Neuronal stem cell (in vitro differentiated cells): ENCODE measurements around the gene TRUB1.

Experiments
- DNase-seq: peaks from one replicate; pipeline ENCODE4 v3.0.0-alpha.2; 2013; ENCODE audit warnings: low spot score
- H2AFZ ChIP-seq: one replicate; pipeline ENCODE4 v1.6.1; 2013; ENCODE audit warnings: mild to moderate bottlenecking, low read length, inconsistent platforms
- H2AK5ac ChIP-seq: 2 replicates; pipeline ENCODE4 v1.6.1; 2013; ENCODE audit warnings: low read depth, mild to moderate bottlenecking, inconsistent platforms, low read length, moderate library complexity, mixed read lengths
- H2BK120ac ChIP-seq: 2 replicates; pipeline ENCODE4 v1.6.1; 2013; ENCODE audit warnings: low read depth, mild to moderate bottlenecking, inconsistent platforms, low read length, moderate library complexity, mixed read lengths
- H2BK12ac ChIP-seq: one replicate; pipeline ENCODE4 v1.6.1; 2013; ENCODE audit warnings: low read length, inconsistent platforms
- H2BK15ac ChIP-seq: 2 replicates; pipeline ENCODE4 v1.6.1; 2013; ENCODE audit warnings: mild to moderate bottlenecking, low read length, inconsistent platforms, mixed read lengths
- H2BK5ac ChIP-seq: one replicate; pipeline ENCODE4 v1.6.1; 2013; ENCODE audit warnings: inconsistent platforms, mild to moderate bottlenecking, low read length, moderate library complexity
- H3K14ac ChIP-seq: one replicate; pipeline ENCODE4 v1.6.1; 2013; ENCODE audit warnings: low read length, inconsistent platforms
- H3K18ac ChIP-seq: 2 replicates; pipeline ENCODE4 v1.6.1; 2013; ENCODE audit warnings: low read length, inconsistent platforms
- H3K23ac ChIP-seq: 2 replicates; pipeline ENCODE4 v1.6.1; 2013; ENCODE audit warnings: low read depth, mild to moderate bottlenecking, mixed read lengths, low read length, inconsistent platforms; ENCODE audit not compliant: poor library complexity
- H3K27ac ChIP-seq: replicated peaks from 3 replicates; pipeline ENCODE4 v1.5.1; 2013; ENCODE audit warnings: low read length, inconsistent platforms
- H3K27me3 ChIP-seq, 3 experiments: 2 replicates each; pipeline ENCODE4 v1.6.1; 2013; ENCODE audit warnings: low read length in 3 of 3, mild to moderate bottlenecking in 2 of 3, inconsistent platforms in 1 of 3, low read depth in 1 of 3, mixed read lengths in 1 of 3, moderate library complexity in 1 of 3; ENCODE audit not compliant: control insufficient read depth in 3 of 3, insufficient read depth in 3 of 3
- H3K36me3 ChIP-seq, 2 donors: replicated peaks in 1 of 2; 2 replicates each; pipeline ENCODE4 v1.6.1; 2013; ENCODE audit warnings: low read length in 2 of 2; ENCODE audit not compliant: control insufficient read depth in 2 of 2, insufficient read depth in 2 of 2
- H3K4ac ChIP-seq: 2 replicates; pipeline ENCODE4 v1.6.1; 2013; ENCODE audit warnings: inconsistent platforms, mild to moderate bottlenecking, low read length, moderate library complexity
- H3K4me1 ChIP-seq, 2 donors: 1 replicate in 1 of 2; 2 replicates in 1 of 2; pipeline ENCODE4 v1.6.1; 2013; ENCODE audit warnings: low read length in 2 of 2, low read depth in 1 of 2; ENCODE audit not compliant: control insufficient read depth in 2 of 2, insufficient read depth in 1 of 2
- H3K4me2 ChIP-seq: one replicate; pipeline ENCODE4 v1.6.1; 2013; ENCODE audit warnings: mild to moderate bottlenecking, low read length, inconsistent platforms; ENCODE audit not compliant: insufficient read depth, poor library complexity, severe bottlenecking
- H3K4me3 ChIP-seq, 2 donors: 2 replicates each; pipeline ENCODE4 v1.5.1; 2013; ENCODE audit warnings: low read length in 2 of 2, mild to moderate bottlenecking in 2 of 2, inconsistent platforms in 1 of 2, moderate library complexity in 1 of 2
- H3K79me1 ChIP-seq: one replicate; pipeline ENCODE4 v1.6.1; 2013; ENCODE audit warnings: low read depth, mild to moderate bottlenecking, inconsistent platforms, low read length, moderate library complexity
- H3K9ac ChIP-seq: one replicate; pipeline ENCODE4 v1.6.1; 2013; ENCODE audit warnings: mild to moderate bottlenecking, low read depth, low read length, inconsistent platforms; ENCODE audit not compliant: poor library complexity
- H3K9me3 ChIP-seq, 2 donors: replicated peaks in 1 of 2; 2 replicates each; pipeline versions ENCODE3 to v1.6.1; 2013; ENCODE audit warnings: low read length in 2 of 2, mild to moderate bottlenecking in 2 of 2, inconsistent platforms in 1 of 2, low read depth in 1 of 2, mixed read lengths in 1 of 2, moderate library complexity in 1 of 2; ENCODE audit not compliant: control insufficient read depth in 2 of 2, insufficient read depth in 1 of 2
- H4K8ac ChIP-seq: one replicate; pipeline ENCODE4 v1.6.1; 2013; ENCODE audit warnings: low read depth, mild to moderate bottlenecking, inconsistent platforms, low read length, moderate library complexity
- H4K91ac ChIP-seq: one replicate; pipeline ENCODE4 v1.6.1; 2013; ENCODE audit warnings: low read length, low read depth, mild to moderate bottlenecking, inconsistent platforms; ENCODE audit not compliant: poor library complexity
- WGBS, 2 donors: extraction: QIAGEN DNeasy Blood & Tissue Kit; methylation state at CpG; one replicate each; pipeline ENCODE4 v1.1.7; 2013; ENCODE audit warnings: missing lambda C conversion rate in 2 of 2, mixed read lengths in 1 of 2; ENCODE audit not compliant: insufficient read length in 2 of 2, insufficient replicate concordance in 1 of 2; ENCODE audit errors: extremely low coverage in 2 of 2; 5-methylcytosine and 5-hydroxymethylcytosine counted together

Gene TRUB1

GRCh38 chr10:114990586-114990985 is 52.6 kb downstream of the TRUB1 start:
- Histone ChIP-seq H3K27ac (no peak overlapping the region), H2AK5ac (no peak overlapping the region), H3K4ac (no peak overlapping the region), H4K91ac (no peak overlapping the region), H3K79me1 (no peaks in the 10 kb centered on the region), H3K4me2 (no peak overlapping the region), H4K8ac (no peak overlapping the region), H3K4me1 (peaks cover 0 to 2% of the 10 kb centered on the region in 2 donors), H3K27me3 (no peaks in the 10 kb centered on the region), H3K23ac (no peak overlapping the region), H2BK5ac (no peak overlapping the region), H2BK12ac (no peak overlapping the region), H2AFZ (no peak overlapping the region), H3K14ac (no peak overlapping the region), H3K9ac (no peak overlapping the region), H3K4me3 (no peak overlapping the region), H2BK120ac (no peak overlapping the region), H3K18ac (no peak overlapping the region), H3K9me3 (peaks cover 0 to 8% of the 10 kb centered on the region in 2 donors), H2BK15ac (no peak overlapping the region), H3K36me3 (no peaks in the 10 kb centered on the region)
- no CpG with 5 or more reads among the region's 3 CpGs for WGBS, 2 donors
- DNase-seq: no peak

- no peak overlapping the region for H3K4me2 ChIP-seq
- no peak overlapping the region for H4K91ac ChIP-seq
- H2AK5ac ChIP-seq: no peak overlapping the region
- no peak overlapping the region for H3K18ac ChIP-seq
- peaks cover 0 to 8% of the 10 kb centered on the region in 2 donors for H3K9me3 ChIP-seq
- no peak overlapping the region for H3K14ac ChIP-seq
- peaks cover 0 to 2% of the 10 kb centered on the region in 2 donors for H3K4me1 ChIP-seq
- 100% methylated on average over 2 of the region's 4 CpGs; no CpG with 5 or more reads in 1 of the 2 donors for WGBS, 2 donors
- no peak overlapping the region for H2BK15ac ChIP-seq
- H3K36me3 ChIP-seq: no peaks in the 10 kb centered on the region
- H3K23ac ChIP-seq: no peak overlapping the region
- no peak overlapping the region for H3K4me3 ChIP-seq
- no peak overlapping the region for H2BK120ac ChIP-seq
- H4K8ac ChIP-seq: no peak overlapping the region
- no peak overlapping the region for H3K4ac ChIP-seq
- no peak overlapping the region for H3K27ac ChIP-seq
- no peaks in the 10 kb centered on the region for H3K79me1 ChIP-seq
- no peak for DNase-seq
- no peak overlapping the region for H2BK12ac ChIP-seq
- no peak overlapping the region for H2BK5ac ChIP-seq
- no peak overlapping the region for H2AFZ ChIP-seq
- no peak overlapping the region for H3K9ac ChIP-seq
- H3K27me3 ChIP-seq: no peaks in the 10 kb centered on the region
Measured at GRCh38 chr10:114990991-114991390, 53.0 kb downstream of the TRUB1 start.

GRCh38 chr10:114992189-114992775 is 54.3 kb downstream of the TRUB1 start:
- no peak overlapping the region for H3K23ac ChIP-seq

DNA sequence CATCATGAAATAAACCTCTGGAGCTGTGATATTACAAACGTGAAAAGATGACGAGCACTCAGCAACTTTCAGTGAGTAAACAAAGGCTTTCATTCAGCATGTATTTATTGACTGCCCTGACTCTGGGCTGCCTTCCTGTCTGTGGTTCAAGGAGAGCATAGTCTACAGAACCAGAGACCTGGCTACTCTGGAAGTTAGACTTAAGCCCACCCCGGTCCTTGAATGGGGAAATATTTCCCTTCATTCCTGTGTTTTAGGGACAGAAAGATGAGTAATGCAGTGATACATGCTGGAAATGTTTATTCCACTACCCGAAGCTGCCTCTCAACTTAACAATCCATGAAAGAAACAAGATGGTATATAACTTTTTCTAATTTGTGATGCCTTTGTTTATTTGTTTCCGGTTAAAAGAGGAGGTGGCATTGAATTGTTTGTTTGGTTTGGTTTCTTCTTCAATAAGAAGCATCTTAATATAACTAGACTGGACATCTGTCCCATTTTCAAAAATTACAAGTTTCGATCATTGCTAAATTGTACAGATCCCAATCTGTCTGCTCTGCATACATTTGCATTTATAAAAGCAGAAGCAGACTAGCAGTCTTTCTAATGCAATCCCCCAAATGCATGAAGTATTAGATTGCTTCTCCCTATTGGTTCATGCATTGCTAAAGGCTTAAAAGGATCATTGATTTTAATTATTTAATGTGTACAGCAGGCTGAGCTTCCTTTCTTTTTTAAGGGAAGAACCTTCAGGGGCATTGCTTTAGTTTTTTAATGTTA is 57.7 kb downstream of the TRUB1 start:
- Histone ChIP-seq H3K79me1 (no peaks in the 10 kb centered on the region), H2BK5ac (no peak overlapping the region), H4K91ac (no peak overlapping the region), H2BK15ac (no peak overlapping the region), H2AK5ac (no peak overlapping the region), H3K18ac (no peak overlapping the region), H3K27me3 (no peaks in the 10 kb centered on the region), H2AFZ (no peak overlapping the region), H3K14ac (no peak overlapping the region), H3K27ac (no peak overlapping the region), H3K4me3 (no peak overlapping the region), H3K4me1 (peaks cover 0 to 6% of the 10 kb centered on the region in 2 donors), H4K8ac (no peak overlapping the region), H2BK12ac (no peak overlapping the region), H2BK120ac (no peak overlapping the region), H3K4me2 (no peak overlapping the region), H3K9ac (no peak overlapping the region), H3K23ac (no peak overlapping the region), H3K36me3 (no peaks in the 10 kb centered on the region), H3K9me3 (no peaks in the 10 kb centered on the region), H3K4ac (no peak overlapping the region)
- no peak for DNase-seq
- no CpG with 5 or more reads among the region's 6 CpGs for WGBS, 2 donors

More at GRCh38 chr10:114992189-114992775, 54.3 kb downstream of the TRUB1 start:
- H2AFZ ChIP-seq: no peak overlapping the region
- H2BK15ac ChIP-seq: no peak overlapping the region
- H4K91ac ChIP-seq: no peak overlapping the region
- no peak overlapping the region for H2AK5ac ChIP-seq
- no peak overlapping the region for H2BK12ac ChIP-seq
- H3K4me2 ChIP-seq: no peak overlapping the region
- H3K14ac ChIP-seq: no peak overlapping the region
- WGBS, 2 donors: 100% methylated on average over 3 of the region's 9 CpGs; no CpG with 5 or more reads in 1 of the 2 donors
- no peaks in the 10 kb centered on the region for H3K79me1 ChIP-seq
- H3K36me3 ChIP-seq: no peaks in the 10 kb centered on the region
- H3K4me1 ChIP-seq: peaks cover 0 to 2% of the 10 kb centered on the region in 2 donors
- H3K27me3 ChIP-seq: no peaks in the 10 kb centered on the region
- H2BK120ac ChIP-seq: no peak overlapping the region
- no peak overlapping the region for H3K4ac ChIP-seq
- no peak overlapping the region for H3K4me3 ChIP-seq
- no peak overlapping the region for H2BK5ac ChIP-seq
- no peak for DNase-seq
- no peaks in the 10 kb centered on the region for H3K9me3 ChIP-seq
- H3K18ac ChIP-seq: no peak overlapping the region
- H3K9ac ChIP-seq: no peak overlapping the region
- no peak overlapping the region for H4K8ac ChIP-seq
- H3K27ac ChIP-seq: no peak overlapping the region
